RWPE2 (cell line): ENCODE results near the gene GPR143.

Experiments used
- ATAC-seq: fragments of 200-7000 bp; cut with Tn5 transposase; 3 replicates; pipeline ENCODE4 v1.9.1; 2021; ENCODE audit warnings: low read depth
- DNase-seq: peaks from one replicate; pipeline ENCODE4 v3.0.0-alpha.2; 2020; ENCODE audit warnings: low spot score
- H3K27ac ChIP-seq: fragments of 450-650 bp; 2 replicates; pipeline ENCODE4 v1.5.1; 2017; ENCODE audit warnings: mild to moderate bottlenecking; ENCODE audit not compliant: poor library complexity, severe bottlenecking
- H3K27me3 ChIP-seq: fragments of 250-450 bp; sonication (Bioruptor Pico); 2 replicates; pipeline ENCODE4 v1.5.1; 2021; ENCODE audit warnings: mild to moderate bottlenecking, moderate library complexity; ENCODE audit not compliant: insufficient read depth, poor library complexity, severe bottlenecking
- H3K36me3 ChIP-seq: fragments of 250-450 bp; sonication (Bioruptor Pico); 2 replicates; pipeline ENCODE4 v1.5.1; 2020; ENCODE audit warnings: low read depth, mild to moderate bottlenecking, moderate library complexity
- H3K4me1 ChIP-seq: fragments of 250-450 bp; sonication (Bioruptor Pico); 2 replicates; pipeline ENCODE4 v1.5.1; 2021; ENCODE audit warnings: mild to moderate bottlenecking, moderate library complexity; ENCODE audit not compliant: insufficient read depth, poor library complexity, severe bottlenecking
- H3K4me3 ChIP-seq: fragments of 250-450 bp; sonication (Bioruptor Pico); 2 replicates; pipeline ENCODE4 v1.5.1; 2021; ENCODE audit warnings: mild to moderate bottlenecking, moderate library complexity; ENCODE audit not compliant: severe bottlenecking
- H3K9me3 ChIP-seq: fragments of 250-450 bp; sonication (Bioruptor Pico); 2 replicates; pipeline ENCODE4 v1.5.1; 2021; ENCODE audit warnings: mild to moderate bottlenecking, moderate library complexity; ENCODE audit not compliant: severe bottlenecking
- TF ChIP-seq, protein P1 (sequence below): fragments of 450-650 bp; IDR thresholded peaks from one replicate; pipeline ENCODE4 v1.5.1; 2017; ENCODE audit warnings: mild to moderate bottlenecking, moderate library complexity; ENCODE audit not compliant: poor library complexity, severe bottlenecking

Gene GPR143

DNA sequence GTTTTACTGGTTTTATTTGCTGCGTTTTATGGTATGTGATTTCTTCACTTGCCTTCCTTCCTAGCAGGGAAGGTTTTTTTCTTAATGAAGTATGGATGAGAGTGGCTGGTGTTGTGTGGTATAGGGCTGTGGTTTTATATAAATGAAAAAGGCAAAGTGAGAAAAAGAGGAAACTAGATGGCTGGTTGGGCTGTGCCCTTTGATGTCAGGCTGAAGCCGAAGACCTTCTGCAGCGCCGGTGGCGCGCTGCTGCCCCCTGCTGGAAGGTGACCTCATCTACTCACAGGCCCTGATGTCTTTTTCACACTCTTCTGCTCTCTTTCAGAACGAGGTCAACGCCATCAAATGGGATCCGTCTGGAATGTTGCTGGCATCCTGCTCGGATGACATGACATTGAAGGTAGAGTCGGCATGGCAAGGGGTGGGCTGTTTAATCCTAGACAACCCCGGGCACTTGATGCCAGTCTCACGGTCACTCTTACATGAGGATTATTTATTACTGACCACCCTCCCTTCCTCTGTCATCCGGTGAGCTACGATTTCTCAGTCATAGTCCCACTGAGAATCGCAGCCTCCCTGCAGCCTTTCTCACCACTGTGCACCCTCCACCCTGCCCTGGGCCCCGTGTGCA, 56.6 kb downstream of the GPR143 start:
- Histone ChIP-seq H3K4me1 (no peaks in the 10 kb centered on the region), H3K9me3 (no peaks in the 10 kb centered on the region), H3K27me3 (no peaks in the 10 kb centered on the region), H3K4me3 (no peak overlapping the region), H3K27ac (no peak overlapping the region), H3K36me3 (peaks cover 6% of the 10 kb centered on the region)
- DNase-seq (no peak), ATAC-seq (peak; percentile 66; the same call in 2 of the 3 replicates)
- TF ChIP-seq, protein P1, sequence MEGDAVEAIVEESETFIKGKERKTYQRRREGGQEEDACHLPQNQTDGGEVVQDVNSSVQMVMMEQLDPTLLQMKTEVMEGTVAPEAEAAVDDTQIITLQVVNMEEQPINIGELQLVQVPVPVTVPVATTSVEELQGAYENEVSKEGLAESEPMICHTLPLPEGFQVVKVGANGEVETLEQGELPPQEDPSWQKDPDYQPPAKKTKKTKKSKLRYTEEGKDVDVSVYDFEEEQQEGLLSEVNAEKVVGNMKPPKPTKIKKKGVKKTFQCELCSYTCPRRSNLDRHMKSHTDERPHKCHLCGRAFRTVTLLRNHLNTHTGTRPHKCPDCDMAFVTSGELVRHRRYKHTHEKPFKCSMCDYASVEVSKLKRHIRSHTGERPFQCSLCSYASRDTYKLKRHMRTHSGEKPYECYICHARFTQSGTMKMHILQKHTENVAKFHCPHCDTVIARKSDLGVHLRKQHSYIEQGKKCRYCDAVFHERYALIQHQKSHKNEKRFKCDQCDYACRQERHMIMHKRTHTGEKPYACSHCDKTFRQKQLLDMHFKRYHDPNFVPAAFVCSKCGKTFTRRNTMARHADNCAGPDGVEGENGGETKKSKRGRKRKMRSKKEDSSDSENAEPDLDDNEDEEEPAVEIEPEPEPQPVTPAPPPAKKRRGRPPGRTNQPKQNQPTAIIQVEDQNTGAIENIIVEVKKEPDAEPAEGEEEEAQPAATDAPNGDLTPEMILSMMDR = peak; percentile 74

GRCh38 chrX:9708086-9708485, 57.6 kb downstream of the GPR143 start:
- Histone ChIP-seq H3K36me3 (peaks cover 6% of the 10 kb centered on the region), H3K9me3 (no peaks in the 10 kb centered on the region), H3K27ac (no peak overlapping the region), H3K4me3 (no peak overlapping the region), H3K4me1 (no peaks in the 10 kb centered on the region), H3K27me3 (no peaks in the 10 kb centered on the region)
- TF ChIP-seq, protein P1 = no peak
- DNase-seq = no peak
- no peak for ATAC-seq

- TF ChIP-seq, protein P1 = no peak
- ATAC-seq (no peak), DNase-seq (no peak)
- H3K27ac ChIP-seq = no peak overlapping the region
- no peak overlapping the region for H3K4me3 ChIP-seq
- H3K36me3 ChIP-seq = peaks cover 6% of the 10 kb centered on the region
- no peaks in the 10 kb centered on the region for H3K27me3 ChIP-seq
- H3K9me3 ChIP-seq = no peaks in the 10 kb centered on the region
- no peaks in the 10 kb centered on the region for H3K4me1 ChIP-seq
These were observed 58.2 kb downstream of the GPR143 start for GRCh38 chrX:9707306-9708033.

DNA sequence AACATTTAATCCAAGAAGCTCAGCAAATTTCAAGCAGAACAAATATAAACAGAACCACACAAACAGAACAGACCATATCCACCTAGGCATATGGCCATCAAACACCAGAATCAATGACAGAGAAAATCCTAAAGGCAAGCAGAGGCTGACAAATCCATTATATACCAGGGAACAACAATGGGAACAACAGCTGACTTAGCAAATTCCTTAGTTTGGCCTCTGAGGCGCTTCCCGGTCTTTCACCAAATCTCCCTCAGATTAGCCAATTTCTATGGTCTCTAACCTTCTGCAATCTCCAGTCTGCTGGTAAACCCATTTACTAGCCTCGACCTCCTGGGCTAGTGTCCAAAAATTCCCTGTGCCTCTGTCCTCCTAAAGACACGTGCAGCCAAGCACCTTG, 59.2 kb downstream of the GPR143 start:
- Histone ChIP-seq H3K4me3 (no peak overlapping the region), H3K27ac (no peak overlapping the region), H3K4me1 (no peaks in the 10 kb centered on the region), H3K36me3 (peaks cover 6% of the 10 kb centered on the region), H3K9me3 (no peaks in the 10 kb centered on the region), H3K27me3 (no peaks in the 10 kb centered on the region)
- no peak for ATAC-seq
- TF ChIP-seq, protein P1 = no peak
- no peak for DNase-seq
